Panc1 (cell line): Measurements from ENCODE around the gene INS.

Experiments used
- CTCF ChIP-seq: fragments of 450-650 bp; IDR thresholded peaks from 2 replicates; pipeline ENCODE4 v1.5.1; 2017; ENCODE audit warnings: mild to moderate bottlenecking
- POLR2AphosphoS5 ChIP-seq: IDR thresholded peaks from 2 replicates; pipeline ENCODE4 v1.6.1; 2012; ENCODE audit warnings: mild to moderate bottlenecking, low read depth, low read length, moderate library complexity
- TCF7L2 ChIP-seq: IDR thresholded peaks from 2 replicates; pipeline ENCODE4 v1.6.1; 2011; ENCODE audit warnings: mild to moderate bottlenecking, low read depth, low read length, inconsistent platforms
- TF ChIP-seq, protein P1 (sequence below), 2 experiments: IDR thresholded peaks; 2 replicates each; pipeline ENCODE4 v1.6.1; 2011 to 2012; ENCODE audit warnings: low read depth in 2 of 2, control low read depth in 1 of 2, low read length in 1 of 2, mild to moderate bottlenecking in 1 of 2, moderate library complexity in 1 of 2; ENCODE audit not compliant: insufficient read depth in 1 of 2

DNA sequence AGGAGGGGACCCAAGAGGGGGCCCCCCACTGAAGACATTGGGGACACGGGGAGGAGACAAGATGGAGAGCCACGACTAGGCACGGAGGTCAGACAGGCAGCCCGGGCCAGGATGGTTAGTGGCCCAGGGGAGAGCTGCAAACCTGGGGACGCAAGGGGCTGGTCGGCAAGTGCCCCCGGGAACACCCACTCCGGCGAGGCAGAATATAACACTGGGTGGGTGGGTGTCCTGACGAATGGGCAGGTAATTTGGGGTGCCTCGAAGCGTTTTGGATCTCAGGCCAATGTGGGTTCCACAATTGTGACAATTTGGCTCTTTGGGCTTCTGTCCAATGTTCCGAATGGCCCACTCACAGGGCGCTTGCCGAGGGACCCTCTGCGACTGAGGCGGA is 31.7 kb downstream of the INS start:
- no peak for TF ChIP-seq CTCF
- no peak for TF ChIP-seq POLR2AphosphoS5
- TF ChIP-seq, protein P1, sequence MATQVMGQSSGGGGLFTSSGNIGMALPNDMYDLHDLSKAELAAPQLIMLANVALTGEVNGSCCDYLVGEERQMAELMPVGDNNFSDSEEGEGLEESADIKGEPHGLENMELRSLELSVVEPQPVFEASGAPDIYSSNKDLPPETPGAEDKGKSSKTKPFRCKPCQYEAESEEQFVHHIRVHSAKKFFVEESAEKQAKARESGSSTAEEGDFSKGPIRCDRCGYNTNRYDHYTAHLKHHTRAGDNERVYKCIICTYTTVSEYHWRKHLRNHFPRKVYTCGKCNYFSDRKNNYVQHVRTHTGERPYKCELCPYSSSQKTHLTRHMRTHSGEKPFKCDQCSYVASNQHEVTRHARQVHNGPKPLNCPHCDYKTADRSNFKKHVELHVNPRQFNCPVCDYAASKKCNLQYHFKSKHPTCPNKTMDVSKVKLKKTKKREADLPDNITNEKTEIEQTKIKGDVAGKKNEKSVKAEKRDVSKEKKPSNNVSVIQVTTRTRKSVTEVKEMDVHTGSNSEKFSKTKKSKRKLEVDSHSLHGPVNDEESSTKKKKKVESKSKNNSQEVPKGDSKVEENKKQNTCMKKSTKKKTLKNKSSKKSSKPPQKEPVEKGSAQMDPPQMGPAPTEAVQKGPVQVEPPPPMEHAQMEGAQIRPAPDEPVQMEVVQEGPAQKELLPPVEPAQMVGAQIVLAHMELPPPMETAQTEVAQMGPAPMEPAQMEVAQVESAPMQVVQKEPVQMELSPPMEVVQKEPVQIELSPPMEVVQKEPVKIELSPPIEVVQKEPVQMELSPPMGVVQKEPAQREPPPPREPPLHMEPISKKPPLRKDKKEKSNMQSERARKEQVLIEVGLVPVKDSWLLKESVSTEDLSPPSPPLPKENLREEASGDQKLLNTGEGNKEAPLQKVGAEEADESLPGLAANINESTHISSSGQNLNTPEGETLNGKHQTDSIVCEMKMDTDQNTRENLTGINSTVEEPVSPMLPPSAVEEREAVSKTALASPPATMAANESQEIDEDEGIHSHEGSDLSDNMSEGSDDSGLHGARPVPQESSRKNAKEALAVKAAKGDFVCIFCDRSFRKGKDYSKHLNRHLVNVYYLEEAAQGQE (IDR thresholded peaks at IDR 0.05; ENCODE audit: insufficient read depth in 1 of 2, low read depth in 2 of 2, low read length in 1 of 2) = no peak
- TF ChIP-seq TCF7L2 = no peak
